Fibroblast of pulmonary artery (primary cell): ENCODE results near the gene MAN2B1.

Source experiments
- DNase-seq: peaks from one replicate; pipeline ENCODE4 v3.0.0-alpha.2; 2010; ENCODE audit warnings: low read depth
- H3K4me3 ChIP-seq: replicated peaks from 2 replicates; pipeline ENCODE4 v1.5.1; 2011; ENCODE audit warnings: low read depth, mild to moderate bottlenecking, control low read depth, low read length, moderate library complexity
- TF ChIP-seq, protein P1 (sequence below): IDR thresholded peaks from 2 replicates; pipeline ENCODE4 v1.5.1; 2011; ENCODE audit warnings: mild to moderate bottlenecking, control low read depth, low read length, inconsistent platforms; ENCODE audit errors: missing control alignments

The MAN2B1 gene

DNA sequence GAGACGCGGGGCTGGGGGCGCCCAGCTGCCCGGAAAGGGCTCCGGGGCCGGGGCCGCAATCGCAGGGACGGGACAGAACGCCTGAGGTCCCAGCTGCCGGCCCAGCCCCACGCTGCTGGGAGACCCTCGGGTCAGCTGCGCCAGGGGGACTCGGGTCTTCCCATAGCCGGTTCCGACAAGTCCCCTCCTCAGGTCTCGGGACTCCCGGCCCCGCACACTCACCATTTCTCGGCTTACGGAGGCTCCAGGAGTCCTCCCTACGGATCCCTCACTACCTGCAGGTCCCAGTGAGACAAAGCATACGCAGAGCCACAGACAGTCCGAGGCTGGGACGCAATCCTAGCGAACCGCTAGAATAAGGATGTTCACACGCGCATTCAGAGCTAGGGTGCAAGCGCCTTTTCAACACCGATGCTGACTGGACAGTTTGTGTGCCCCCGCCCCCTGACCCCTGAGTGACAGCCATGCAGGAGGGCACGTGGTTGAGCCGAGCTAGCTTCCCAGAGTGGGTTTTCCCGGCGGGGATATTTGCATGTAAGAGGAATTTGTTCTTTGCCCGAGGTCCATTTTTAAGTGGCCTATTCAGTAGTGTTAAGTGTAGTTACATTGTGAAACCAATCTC lies 69.5 kb downstream of the MAN2B1 start:
- TF ChIP-seq, protein P1, sequence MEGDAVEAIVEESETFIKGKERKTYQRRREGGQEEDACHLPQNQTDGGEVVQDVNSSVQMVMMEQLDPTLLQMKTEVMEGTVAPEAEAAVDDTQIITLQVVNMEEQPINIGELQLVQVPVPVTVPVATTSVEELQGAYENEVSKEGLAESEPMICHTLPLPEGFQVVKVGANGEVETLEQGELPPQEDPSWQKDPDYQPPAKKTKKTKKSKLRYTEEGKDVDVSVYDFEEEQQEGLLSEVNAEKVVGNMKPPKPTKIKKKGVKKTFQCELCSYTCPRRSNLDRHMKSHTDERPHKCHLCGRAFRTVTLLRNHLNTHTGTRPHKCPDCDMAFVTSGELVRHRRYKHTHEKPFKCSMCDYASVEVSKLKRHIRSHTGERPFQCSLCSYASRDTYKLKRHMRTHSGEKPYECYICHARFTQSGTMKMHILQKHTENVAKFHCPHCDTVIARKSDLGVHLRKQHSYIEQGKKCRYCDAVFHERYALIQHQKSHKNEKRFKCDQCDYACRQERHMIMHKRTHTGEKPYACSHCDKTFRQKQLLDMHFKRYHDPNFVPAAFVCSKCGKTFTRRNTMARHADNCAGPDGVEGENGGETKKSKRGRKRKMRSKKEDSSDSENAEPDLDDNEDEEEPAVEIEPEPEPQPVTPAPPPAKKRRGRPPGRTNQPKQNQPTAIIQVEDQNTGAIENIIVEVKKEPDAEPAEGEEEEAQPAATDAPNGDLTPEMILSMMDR = no peak
- no peak overlapping the region for H3K4me3 ChIP-seq

More for the DNA sequence above, 69.5 kb downstream of the MAN2B1 start:
- no peak for DNase-seq
